Liver (tissue), 9 donors: ENCODE results near the gene DNHD1. TPM values are rescaled to one million over a fixed set of nuclear protein-coding genes. Genes with fewer than 3 reads are reported as not detected.

Source experiments
- DNase-seq: peaks from one replicate; pipeline ENCODE4 v3.0.0-alpha.2; 2017; ENCODE audit warnings: low spot score
- H3K27ac ChIP-seq, 2 donors: one replicate each; pipeline ENCODE4 v1.7.0; 2013; ENCODE audit warnings: inconsistent platforms in 2 of 2, low read length in 2 of 2, control low read depth in 1 of 2, low read depth in 1 of 2, mild to moderate bottlenecking in 1 of 2
- H3K27me3 ChIP-seq, 4 donors: one replicate each; pipeline versions ENCODE4 v1.6.1 to v1.7.0; 2013; ENCODE audit warnings: low read length in 3 of 4, inconsistent platforms in 1 of 4, mild to moderate bottlenecking in 1 of 4, moderate library complexity in 1 of 4; ENCODE audit not compliant: control insufficient read depth in 4 of 4, insufficient read depth in 4 of 4
- H3K36me3 ChIP-seq, 4 donors: one replicate each; pipeline versions ENCODE4 v1.6.1 to v1.7.0; 2013; ENCODE audit warnings: low read length in 3 of 4, mild to moderate bottlenecking in 3 of 4, low read depth in 1 of 4, moderate library complexity in 1 of 4; ENCODE audit not compliant: control insufficient read depth in 4 of 4, insufficient read depth in 3 of 4
- H3K4me1 ChIP-seq, 4 donors: one replicate each; pipeline versions ENCODE4 v1.6.1 to v1.7.0; 2013; ENCODE audit warnings: low read length in 3 of 4, mild to moderate bottlenecking in 3 of 4, moderate library complexity in 1 of 4; ENCODE audit not compliant: control insufficient read depth in 4 of 4, insufficient read depth in 4 of 4
- H3K4me3 ChIP-seq, 3 donors: one replicate each; pipeline versions ENCODE4 v1.6.1 to v1.7.0; 2013; ENCODE audit warnings: low read length in 3 of 3, control low read depth in 1 of 3, low read depth in 1 of 3, mild to moderate bottlenecking in 1 of 3
- H3K9ac ChIP-seq, 2 donors: one replicate each; pipeline ENCODE4 v1.7.0; 2013; ENCODE audit warnings: low read length in 2 of 2, mild to moderate bottlenecking in 2 of 2, moderate library complexity in 2 of 2, control low read depth in 1 of 2, low read depth in 1 of 2
- H3K9me3 ChIP-seq, 4 donors: one replicate each; pipeline versions ENCODE4 v1.6.1 to v1.7.0; 2013; ENCODE audit warnings: low read length in 3 of 4; ENCODE audit not compliant: control insufficient read depth in 4 of 4
- EGR1 ChIP-seq, 2 donors: IDR thresholded peaks; 2 replicates each; pipeline ENCODE4 v1.6.1; 2016 to 2018; ENCODE audit warnings: antibody characterized with exemption in 2 of 2, low read depth in 2 of 2
- FOXA2 ChIP-seq: IDR thresholded peaks from 2 replicates; pipeline ENCODE4 v1.6.1; 2016; ENCODE audit warnings: antibody characterized with exemption
- GABPA ChIP-seq, 2 donors: IDR thresholded peaks in 1 of 2; conservative IDR thresholded peaks in 1 of 2; 2 replicates each; pipeline ENCODE4 v1.6.1; 2016; ENCODE audit warnings: antibody characterized with exemption in 2 of 2, mild to moderate bottlenecking in 1 of 2, moderate library complexity in 1 of 2
- HNF4A ChIP-seq, 2 donors: conservative IDR thresholded peaks; 2 replicates each; pipeline ENCODE4 v1.6.1; 2016; ENCODE audit warnings: antibody characterized with exemption in 2 of 2, mild to moderate bottlenecking in 2 of 2
- MAX ChIP-seq: IDR thresholded peaks from 2 replicates; pipeline ENCODE4 v1.6.1; 2016; ENCODE audit warnings: antibody characterized with exemption
- NR2F2 ChIP-seq: IDR thresholded peaks from 2 replicates; pipeline ENCODE4 v1.6.1; 2016; ENCODE audit warnings: antibody characterized with exemption
- RAD21 ChIP-seq, 2 donors: IDR thresholded peaks; 2 replicates each; pipeline ENCODE4 v1.6.1; 2016; ENCODE audit warnings: antibody characterized with exemption in 2 of 2, mild to moderate bottlenecking in 2 of 2
- REST ChIP-seq: IDR thresholded peaks from 2 replicates; pipeline ENCODE4 v1.6.1; 2016; ENCODE audit warnings: antibody characterized with exemption, mild to moderate bottlenecking
- SP1 ChIP-seq: IDR thresholded peaks from 2 replicates; pipeline ENCODE4 v1.6.1; 2018; ENCODE audit warnings: antibody characterized with exemption, mild to moderate bottlenecking
- YY1 ChIP-seq: IDR thresholded peaks from 2 replicates; pipeline ENCODE4 v1.6.1; 2016; ENCODE audit warnings: antibody characterized with exemption, mild to moderate bottlenecking
- ZBTB33 ChIP-seq: IDR thresholded peaks from 2 replicates; pipeline ENCODE4 v1.6.1; 2016; ENCODE audit warnings: antibody characterized with exemption
- WGBS: extraction: QIAGEN DNeasy Blood & Tissue Kit; methylation state at CpG from one replicate; pipeline ENCODE4 v1.1.7; 2013; 5-methylcytosine and 5-hydroxymethylcytosine counted together
- polyA plus RNA-seq, 2 donors: library from polyadenylated mRNA; stranded (reverse) in 1 of 2; unstranded in 1 of 2; fragments of 200-250 nt in 1 of 2; fragments of >200 nt in 1 of 2; fragmentation: Nextera tagmentation in 1 of 2; extraction: Ambion mirVana in 1 of 2; gene quantifications; one replicate each; pipeline versions ENCODE4 v1.2.1 to v1.2.3, GENCODE V29; 2013 to 2015
- total RNA-seq, 2 donors: library from RNA; depleted of rRNA; stranded (reverse); fragments of >200 nt; gene quantifications; one replicate each; pipeline ENCODE4 v1.2.3, GENCODE V29; 2014
- donor health status: healthy.
- donor health status: healthy.
- donor health status: healthy.
- donor health status: healthy.
- donor health status: healthy.

Gene DNHD1
- total and polyA plus RNA-seq, 4 donors, result 2.1 to 23.6 (median 5.0) TPM

- 97% methylated on average over 19 of the region's 19 CpGs for WGBS
- Histone ChIP-seq H3K9ac (no peak overlapping the region), H3K9me3 (no peaks in the 10 kb centered on the region), H3K27ac (no peak overlapping the region), H3K4me3 (no peak overlapping the region), H3K27me3 (no peaks in the 10 kb centered on the region), H3K36me3 (peaks cover 4 to 17% (median 7%) of the 10 kb centered on the region in 4 donors), H3K4me1 (no peaks in the 10 kb centered on the region)
- TF ChIP-seq ZBTB33 (no peak), YY1 (no peak), GABPA (IDR thresholded peaks at IDR 0.05 in 1 of 2, conservative IDR thresholded peaks at IDR 0.05 in 1 of 2) (no peak), NR2F2 (no peak), HNF4A (conservative IDR thresholded peaks at IDR 0.05) (no peak), MAX (no peak)
- DNase-seq, result no peak
These were observed 48.1 kb downstream of the DNHD1 start for GRCh38 chr11:6544921-6545850.

- H3K9ac ChIP-seq, result no peak overlapping the region
- H3K36me3 ChIP-seq, result peaks cover 4 to 17% (median 7%) of the 10 kb centered on the region in 4 donors
- no peak overlapping the region for H3K27ac ChIP-seq
- no peak for DNase-seq
- TF ChIP-seq GABPA (IDR thresholded peaks at IDR 0.05 in 1 of 2, conservative IDR thresholded peaks at IDR 0.05 in 1 of 2), result no peak
- TF ChIP-seq ZBTB33, result no peak
- no peak for TF ChIP-seq RAD21 (IDR thresholded peaks at IDR 0.05)
- TF ChIP-seq YY1, result no peak
- no peak for TF ChIP-seq MAX
- no peak for TF ChIP-seq REST
- TF ChIP-seq EGR1 (IDR thresholded peaks at IDR 0.05; ENCODE audit: low read depth in 2 of 2), result no peak
- no peak for TF ChIP-seq FOXA2
- no peak for TF ChIP-seq SP1
- no peak for TF ChIP-seq HNF4A (conservative IDR thresholded peaks at IDR 0.05)
- H3K9me3 ChIP-seq, result no peaks in the 10 kb centered on the region
- H3K27me3 ChIP-seq, result no peaks in the 10 kb centered on the region
- no peaks in the 10 kb centered on the region for H3K4me1 ChIP-seq
- H3K4me3 ChIP-seq, result no peak overlapping the region
- 98% methylated on average over 14 of the region's 14 CpGs for WGBS
These were observed 49.0 kb downstream of the DNHD1 start for GRCh38 chr11:6545917-6546605.
